HT-29 (cell line): Measurements from ENCODE around the gene TRIM38. TPM values are rescaled to one million over a fixed set of nuclear protein-coding genes. Genes with fewer than 3 reads are reported as not detected.

Source experiments
- DNase-seq: peaks from one replicate; pipeline ENCODE4 v3.0.0-alpha.2; 2015; ENCODE audit warnings: low spot score
- small RNA-seq: library from RNA; depleted of rRNA; stranded (forward); fragments of <200 nt; gene quantifications from one replicate; pipeline ENCODE3, GENCODE V24; 2014
- total RNA-seq: library from RNA; depleted of rRNA; stranded (reverse); fragments of >200 nt; shearing (Covaris generic); gene quantifications from 2 replicates; pipeline ENCODE4 v1.2.3, GENCODE V29; 2014; rRNA removed

The TRIM38 gene
- total RNA-seq, 1 experiment from 2014 or later, result 4.0 TPM

DNA sequence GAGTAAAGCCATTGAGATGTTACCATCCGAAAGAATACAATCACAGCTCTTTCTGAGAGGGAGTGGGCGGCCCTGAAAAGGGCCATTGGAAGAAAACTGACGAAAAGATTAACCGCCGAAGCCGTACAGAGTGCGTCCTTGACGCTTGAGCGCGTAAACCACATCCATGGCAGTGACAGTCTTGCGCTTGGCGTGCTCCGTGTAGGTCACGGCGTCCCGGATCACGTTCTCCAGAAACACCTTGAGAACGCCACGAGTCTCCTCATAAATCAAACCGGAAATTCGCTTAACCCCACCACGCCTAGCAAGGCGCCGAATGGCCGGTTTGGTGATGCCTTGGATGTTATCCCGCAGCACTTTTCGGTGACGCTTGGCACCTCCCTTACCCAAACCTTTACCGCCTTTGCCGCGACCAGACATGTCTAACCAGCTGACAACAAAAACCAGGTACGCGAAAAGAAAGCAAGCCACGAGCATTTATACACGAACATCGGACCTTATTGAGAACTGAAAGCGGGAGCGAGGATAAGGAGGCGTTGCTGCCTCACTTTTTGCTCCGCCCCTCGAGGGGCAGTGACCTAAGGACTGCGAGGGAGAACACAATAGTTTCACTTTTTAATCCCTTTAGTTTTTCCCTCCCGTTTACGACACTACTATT is 64.4 kb downstream of the TRIM38 start:
- DNase-seq, result peak; percentile 100

DNA sequence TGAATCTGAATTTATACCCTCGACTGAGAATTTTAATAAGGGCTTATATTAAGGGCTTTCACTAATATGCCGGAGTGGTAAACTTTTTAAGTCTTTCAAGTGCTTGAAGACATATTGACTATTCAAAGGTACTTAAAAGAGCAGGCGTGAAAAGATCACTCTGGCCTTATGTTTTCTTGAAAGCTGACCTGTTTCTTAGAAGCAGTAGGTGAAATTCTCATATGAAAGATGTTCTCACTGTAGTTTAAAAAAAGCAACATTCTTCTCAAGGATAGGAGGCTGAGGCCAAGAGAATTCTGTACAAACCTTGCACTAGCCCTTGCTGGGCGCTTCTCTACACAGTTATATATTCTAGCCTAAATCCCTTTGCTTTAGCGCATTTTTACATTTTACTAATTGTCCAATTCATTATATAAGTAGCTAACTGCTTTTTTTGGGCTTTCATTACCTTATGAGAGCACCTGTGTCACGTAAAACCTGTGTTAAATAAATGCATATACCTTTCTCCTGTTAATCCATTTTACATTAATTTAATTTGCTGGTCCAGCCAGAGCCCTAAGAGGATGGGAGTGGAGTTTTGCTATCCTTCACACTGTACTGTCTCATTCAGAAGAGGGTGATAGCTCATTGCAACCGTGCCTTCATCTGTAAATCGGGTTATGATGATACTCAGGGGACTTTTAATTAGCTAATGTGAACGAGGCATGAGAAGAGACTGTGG is 65.0 kb downstream of the TRIM38 start:
- no peak for DNase-seq

DNA sequence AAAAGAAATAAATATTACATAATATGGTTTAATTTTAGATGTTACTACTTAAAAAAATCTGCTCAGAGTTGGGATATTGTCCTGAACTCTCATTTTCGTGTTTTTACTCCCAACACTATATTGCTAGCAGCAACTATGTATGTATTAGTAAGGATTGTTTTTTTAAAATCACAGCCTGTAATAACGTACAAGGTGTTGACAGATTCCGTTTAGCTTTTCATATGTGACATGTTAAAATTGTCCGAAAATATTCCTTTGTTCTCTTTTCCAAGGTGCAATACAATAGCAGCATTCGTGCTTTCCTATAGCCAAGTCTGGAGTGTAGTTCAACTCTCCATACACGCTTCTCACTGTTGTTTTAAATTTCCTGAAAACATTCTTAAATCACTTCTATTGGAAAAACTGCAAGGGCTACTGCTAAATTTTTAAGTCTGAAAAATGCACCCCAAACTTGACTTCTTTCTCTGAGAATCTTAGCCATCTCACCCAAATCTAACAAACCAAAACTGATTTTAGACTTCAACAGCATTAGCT is 65.7 kb downstream of the TRIM38 start:
- no peak for DNase-seq

DNA sequence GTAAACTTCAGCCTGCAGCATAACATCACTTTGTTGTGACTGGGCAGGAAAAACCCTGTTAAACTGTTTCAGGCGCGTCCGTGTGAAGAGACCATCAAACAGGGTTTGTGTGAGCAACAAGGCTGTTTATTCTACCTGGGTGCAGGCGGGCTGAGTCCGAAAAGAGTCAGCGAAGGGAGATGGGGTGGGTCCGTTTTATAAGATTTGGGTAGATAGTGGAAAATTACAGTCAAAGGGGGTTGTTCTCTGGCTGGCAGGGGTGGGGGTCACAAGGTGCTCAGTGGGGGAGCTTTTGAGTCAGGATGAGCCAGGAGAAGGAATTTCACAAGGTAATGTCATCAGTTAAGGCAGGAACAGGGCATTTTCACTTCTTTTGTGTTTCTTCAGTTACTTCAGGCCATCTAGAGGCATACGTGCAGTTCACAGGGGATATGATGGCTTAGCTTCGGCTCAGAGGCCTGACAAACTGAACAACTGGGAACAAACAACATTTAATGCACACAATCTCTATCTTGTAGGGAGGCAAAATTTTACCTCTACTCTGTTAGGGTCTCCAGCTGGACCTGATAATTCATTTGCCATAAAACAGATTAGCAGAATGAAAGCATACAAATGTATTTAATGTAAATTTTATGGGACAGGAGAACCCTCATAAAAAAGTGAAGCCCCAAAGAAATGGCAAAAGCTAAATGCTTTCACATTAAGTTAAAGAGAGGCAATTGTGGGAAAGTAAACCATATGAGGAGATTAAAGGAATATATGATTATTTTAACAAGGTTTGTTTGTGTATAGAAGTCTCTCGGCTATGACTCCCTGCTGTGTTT is 66.4 kb downstream of the TRIM38 start:
- peak; percentile 16 for DNase-seq

DNA sequence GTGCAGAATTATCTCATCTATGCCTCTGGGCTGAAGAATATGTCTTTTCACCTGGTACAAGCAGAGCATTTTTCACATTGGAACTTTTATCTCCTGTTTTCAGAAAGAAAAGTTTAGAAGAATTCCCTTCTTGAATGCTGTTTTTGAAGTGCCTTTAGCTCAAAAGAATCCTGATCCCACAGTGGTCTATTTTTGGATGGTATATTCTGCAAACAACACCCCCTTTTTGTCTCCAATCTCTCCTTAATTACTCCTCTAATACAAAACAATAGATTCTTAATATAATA is 66.9 kb downstream of the TRIM38 start:
- DNase-seq, result peak; percentile 21

DNA sequence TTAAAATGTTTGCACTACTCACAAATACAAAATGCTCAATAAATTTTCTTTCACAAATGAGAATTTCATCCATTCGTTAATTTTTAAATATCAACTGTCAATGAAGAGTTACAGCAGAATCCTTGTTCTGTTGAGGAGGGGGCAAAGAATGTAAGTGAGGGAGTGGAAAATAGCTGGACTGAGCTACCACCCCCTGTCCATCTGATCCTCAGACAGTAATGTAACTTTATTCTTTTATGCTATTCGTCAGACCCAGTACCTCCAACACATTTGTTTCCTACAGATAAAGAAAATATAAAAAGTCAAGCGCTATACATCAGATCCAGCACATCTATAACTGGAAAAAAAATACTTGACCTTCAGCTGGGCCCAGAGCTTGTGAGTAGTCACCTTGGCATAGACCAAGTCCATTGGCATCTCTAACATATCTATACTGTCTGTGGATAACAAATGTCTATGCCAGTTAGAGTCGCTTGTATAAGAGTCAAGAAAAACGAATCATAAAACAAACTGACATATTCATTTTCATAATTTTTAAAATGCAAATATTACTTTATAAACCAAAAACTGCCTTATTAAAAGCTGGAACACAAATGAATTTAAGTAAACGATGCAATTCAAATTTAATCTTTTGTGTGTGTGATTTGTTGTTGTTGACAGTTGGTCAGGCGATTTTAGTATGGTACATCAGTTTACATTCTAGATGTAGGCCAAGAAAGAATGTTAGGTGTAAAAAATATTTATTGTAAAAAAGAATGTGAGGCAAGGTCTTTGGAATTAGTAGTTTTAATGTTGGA is 67.5 kb downstream of the TRIM38 start:
- DNase-seq, result peak; percentile 32

DNA sequence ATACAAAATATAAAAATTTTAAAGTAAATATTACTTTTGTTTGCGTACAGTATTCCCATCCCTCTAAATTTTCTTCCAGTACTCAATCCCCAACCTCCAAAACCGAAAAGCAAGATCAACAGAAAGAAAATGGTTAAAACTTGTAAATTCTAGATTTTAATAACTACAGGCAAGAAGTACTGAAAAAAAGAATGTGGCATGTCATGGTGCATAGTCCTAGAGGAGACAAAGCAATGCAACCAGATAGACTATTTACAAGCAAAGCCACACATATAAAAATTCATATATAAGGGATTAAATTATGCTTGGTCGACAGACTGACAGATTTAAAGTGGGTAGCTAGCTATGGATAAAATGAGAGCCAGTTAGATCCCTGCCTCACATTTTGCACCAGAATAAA is 68.1 kb downstream of the TRIM38 start:
- no peak for DNase-seq

DNA sequence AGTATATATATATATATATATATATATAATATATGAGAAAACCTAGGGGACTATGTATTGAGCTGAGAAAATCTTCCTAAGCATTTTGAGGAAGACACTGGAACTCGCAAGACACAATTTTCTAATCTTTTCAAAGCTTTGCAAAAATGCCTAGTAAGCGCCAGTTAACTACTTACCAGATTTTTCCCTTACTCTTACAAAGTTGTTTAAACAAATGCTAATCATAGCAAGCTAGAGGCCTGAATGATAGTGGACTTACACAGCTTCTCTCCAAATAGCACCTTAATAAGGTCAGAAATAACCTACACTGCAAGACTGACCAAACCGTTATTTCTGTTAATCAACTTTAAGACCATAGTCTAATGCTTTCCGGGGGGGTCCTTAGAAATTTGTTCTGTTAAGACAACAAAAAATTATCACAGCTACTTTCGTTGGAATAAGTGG is 68.6 kb downstream of the TRIM38 start:
- peak; percentile 68 for DNase-seq

DNA sequence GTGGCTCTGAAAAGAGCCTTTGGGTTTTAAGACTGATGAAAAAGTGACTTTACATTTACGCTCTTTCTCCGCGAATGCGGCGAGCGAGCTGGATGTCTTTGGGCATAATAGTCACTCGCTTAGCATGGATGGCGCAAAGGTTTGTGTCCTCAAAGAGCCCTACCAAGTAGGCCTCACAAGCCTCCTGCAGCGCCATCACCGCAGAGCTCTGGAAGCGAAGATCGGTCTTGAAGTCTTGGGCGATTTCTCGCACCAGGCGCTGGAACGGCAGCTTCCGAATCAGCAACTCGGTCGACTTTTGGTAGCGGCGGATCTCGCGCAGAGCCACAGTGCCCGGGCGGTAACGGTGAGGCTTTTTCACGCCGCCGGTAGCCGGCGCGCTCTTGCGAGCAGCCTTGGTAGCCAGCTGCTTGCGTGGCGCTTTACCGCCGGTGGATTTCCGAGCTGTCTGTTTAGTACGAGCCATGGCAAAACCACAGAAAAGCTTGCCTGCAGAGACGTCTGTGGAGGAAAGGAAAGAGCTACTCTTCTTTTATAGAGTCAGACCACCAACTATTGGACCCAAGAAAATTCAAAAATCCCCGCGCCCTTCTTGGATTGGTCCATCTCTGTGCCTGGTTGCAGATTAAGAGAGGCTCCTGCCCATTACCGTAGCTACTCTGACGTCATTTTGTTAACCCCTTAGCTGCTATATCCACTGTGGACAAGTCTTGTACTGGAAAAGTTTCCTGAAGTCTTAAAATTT is 69.2 kb downstream of the TRIM38 start:
- peak; percentile 98 for DNase-seq

DNA sequence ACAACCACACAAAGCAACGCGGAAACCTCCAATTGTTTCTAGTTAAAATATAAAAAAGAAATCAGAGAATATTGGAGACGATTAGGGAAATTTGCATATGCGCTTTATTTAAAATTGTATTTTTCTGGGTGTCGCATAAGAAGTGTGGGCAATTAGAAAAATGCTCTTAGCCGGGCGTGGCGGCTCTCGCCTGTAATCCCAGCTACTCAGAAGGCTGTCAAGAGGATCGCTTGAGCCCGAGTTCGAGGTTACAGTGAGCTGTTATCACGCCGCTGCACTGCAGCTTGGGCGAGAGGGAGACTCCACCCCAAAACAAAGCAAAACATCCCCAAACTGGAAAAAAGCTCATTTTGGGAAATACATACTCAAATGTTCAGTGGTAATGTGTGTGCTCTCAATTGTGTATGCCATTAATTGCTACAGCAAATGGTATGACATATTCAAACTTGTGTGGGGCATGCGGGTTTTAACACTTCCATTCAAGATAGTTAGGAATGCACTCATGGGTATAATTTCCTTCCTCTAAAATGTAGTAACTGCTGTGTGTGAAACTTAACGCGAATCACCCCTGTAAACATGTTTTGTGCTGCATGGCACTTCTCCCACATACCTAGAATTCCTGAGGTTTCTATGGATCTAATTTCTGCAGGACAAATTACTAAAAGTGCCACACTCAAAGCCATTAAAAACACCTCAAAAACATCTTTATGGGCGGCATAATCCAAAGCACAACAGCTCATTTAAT is 69.9 kb downstream of the TRIM38 start:
- no peak for DNase-seq

DNA sequence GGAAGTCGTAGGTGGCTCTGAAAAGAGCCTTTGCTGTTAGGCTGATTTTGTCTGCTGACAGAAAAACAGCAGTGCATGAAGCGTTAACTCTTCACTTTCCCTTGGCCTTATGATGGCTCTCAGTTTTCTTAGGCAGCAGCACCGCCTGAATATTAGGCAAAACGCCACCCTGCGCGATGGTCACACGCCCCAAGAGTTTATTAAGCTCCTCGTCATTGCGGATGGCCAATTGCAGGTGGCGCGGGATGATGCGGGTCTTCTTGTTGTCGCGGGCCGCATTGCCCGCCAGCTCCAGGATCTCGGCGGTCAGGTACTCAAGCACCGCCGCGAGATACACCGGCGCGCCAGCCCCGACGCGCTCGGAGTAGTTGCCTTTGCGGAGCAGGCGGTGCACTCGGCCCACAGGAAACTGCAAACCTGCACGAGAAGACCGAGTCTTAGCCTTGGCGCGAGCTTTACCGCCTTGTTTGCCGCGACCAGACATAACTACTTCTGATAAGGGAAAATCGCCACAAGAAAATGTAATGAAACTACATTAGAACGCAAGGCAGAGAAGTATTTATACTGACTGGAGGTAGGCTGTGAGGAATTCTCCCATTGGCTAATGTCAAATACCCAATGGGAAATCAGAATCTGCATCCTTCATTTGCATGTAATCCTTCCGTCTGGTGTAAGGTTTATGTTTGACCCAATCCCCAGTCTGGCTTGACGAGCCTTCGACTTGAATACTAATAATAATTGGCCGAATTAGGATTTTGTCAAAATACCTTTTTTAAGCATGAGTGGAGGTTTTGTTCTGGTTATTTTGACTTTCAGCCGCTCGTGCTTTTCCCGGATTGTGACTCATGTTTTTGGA is 70.7 kb downstream of the TRIM38 start:
- peak; percentile 90 for DNase-seq

DNA sequence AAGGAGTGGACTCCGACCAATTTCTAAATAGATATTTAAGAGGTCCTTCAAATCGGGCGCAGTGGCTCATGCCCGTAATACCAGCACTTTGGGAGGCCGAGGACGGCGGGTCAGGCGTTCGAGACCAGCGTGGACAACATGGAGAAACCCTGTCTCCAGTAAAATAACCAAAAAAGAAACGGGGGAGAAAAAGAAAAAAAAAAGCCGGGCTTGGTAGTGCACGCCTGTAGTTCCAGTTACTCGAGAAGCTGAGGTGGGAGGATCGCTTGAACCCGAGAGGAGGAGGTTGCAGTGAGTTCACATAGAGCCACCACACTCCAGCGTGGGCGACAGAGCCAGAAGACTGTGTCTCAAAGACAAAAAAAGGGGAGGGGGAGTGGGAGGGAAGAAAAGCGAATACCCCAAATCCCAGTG is 71.3 kb downstream of the TRIM38 start:
- no peak for DNase-seq

DNA sequence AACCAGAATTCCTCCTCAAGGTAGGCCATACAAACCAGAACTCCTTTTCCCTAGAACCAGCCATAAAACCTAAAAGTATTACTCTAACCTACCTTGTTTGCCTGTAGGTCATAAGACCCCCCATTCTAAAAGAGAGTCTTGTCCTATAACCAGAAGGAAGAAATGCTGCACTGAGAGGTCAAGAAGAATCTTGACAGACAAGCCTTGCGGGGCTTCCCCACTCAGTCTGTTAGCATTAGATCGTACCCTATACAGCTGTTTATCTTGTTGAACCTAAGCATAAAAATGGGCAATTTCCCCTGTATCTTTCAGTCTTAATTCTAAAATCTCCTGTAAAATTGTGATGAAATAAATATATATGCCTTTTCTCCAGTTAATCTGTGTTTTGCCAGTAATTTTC is 72.3 kb downstream of the TRIM38 start:
- DNase-seq, result no peak

Small RNA genes within 50 kb of the gene (small RNA-seq; reads per million reads assigned to genes)
- gene HIST1H1PS2, result not detected

Other genes with a start within 250 kb of the TRIM38 start
- 0.05 and 0.23 TPM in 2 replicates for gene SLC17A4, start 208.1 kb upstream of the TRIM38 start, total RNA-seq
- not detected in 2 replicates for gene SLC17A1, start 130.8 kb upstream of the TRIM38 start, total RNA-seq
- not detected in 2 replicates for gene SLC17A3, start 88.6 kb upstream of the TRIM38 start, total RNA-seq
- gene SLC17A2, start 32.1 kb upstream of the TRIM38 start, total RNA-seq, result not detected in 2 replicates
- gene HFE, start 124.6 kb downstream of the TRIM38 start, total RNA-seq, result 7.3 and 8.7 TPM in 2 replicates